H1 (cell line): ENCODE measurements around the gene KCNJ18. TPM values are rescaled to one million over a fixed set of nuclear protein-coding genes. Genes with fewer than 3 reads are reported as not detected.
"Not testable (repeated sequence)": the region's sequence is repeated elsewhere in the genome, so short reads cannot be mapped to it uniquely, and the experiment has no call there.

ENCODE experiments used
- CTCF ChIA-PET: fragments of 300-600 bp; sonication (Branson Sonifier 250); formaldehyde crosslinking; loops from one replicate; lab custom pipeline; 2021; ENCODE audit not compliant: partially characterized antibody; lab: Charles Lee
- POLR2A ChIA-PET: fragments of 300-600 bp; sonication (Branson Sonifier 250); formaldehyde crosslinking; loops from one replicate; lab custom pipeline; 2021; ENCODE audit warnings: inconsistent platforms; ENCODE audit not compliant: partially characterized antibody; lab: Charles Lee
- DNase-seq, 2 experiments: peaks; one replicate each; pipeline versions ENCODE4 v3.0.0 to v3.0.0-alpha.2; 2010 to 2022; ENCODE audit warnings: low spot score in 2 of 2, low read depth in 1 of 2, mixed read lengths in 1 of 2
- FAIRE-seq: peaks from 2 replicates; lab custom pipeline; 2011; peaks lifted over from hg19 to GRCh38; lab: Jason Lieb, UNC
- H2AFZ ChIP-seq: 2 replicates; pipeline ENCODE4 v1.8.1; 2012; ENCODE audit warnings: low read length, inconsistent platforms
- H2AK5ac ChIP-seq: 2 replicates; pipeline ENCODE4 v1.6.1; 2013; ENCODE audit warnings: low read depth, low read length
- H2BK120ac ChIP-seq: replicated peaks from 2 replicates; pipeline ENCODE3; 2013; ENCODE audit warnings: low read depth, low read length, inconsistent platforms
- H2BK12ac ChIP-seq: 2 replicates; pipeline ENCODE4 v1.6.1; 2013; ENCODE audit warnings: low read depth, low read length
- H2BK15ac ChIP-seq: 2 replicates; pipeline ENCODE4 v1.6.1; 2013; ENCODE audit warnings: low read length
- H2BK20ac ChIP-seq: 2 replicates; pipeline ENCODE4 v1.6.1; 2013; ENCODE audit warnings: low read length
- H2BK5ac ChIP-seq: 2 replicates; pipeline ENCODE4 v1.6.1; 2013; ENCODE audit warnings: low read depth, low read length
- H3K14ac ChIP-seq: 2 replicates; pipeline ENCODE4 v1.6.1; 2013; ENCODE audit warnings: inconsistent platforms; ENCODE audit not compliant: insufficient read length
- H3K18ac ChIP-seq: 2 replicates; pipeline ENCODE4 v1.6.1; 2013; ENCODE audit warnings: low read length; ENCODE audit errors: extremely low read depth
- H3K23ac ChIP-seq: 2 replicates; pipeline ENCODE4 v1.6.1; 2013; ENCODE audit warnings: inconsistent platforms; ENCODE audit not compliant: insufficient read length
- H3K23me2 ChIP-seq: 2 replicates; pipeline ENCODE4 v1.6.1; 2013; ENCODE audit warnings: low read depth, low read length
- H3K27ac ChIP-seq: 2 replicates; pipeline ENCODE4 v1.6.1; 2011; ENCODE audit warnings: low read depth, low read length, inconsistent platforms
- H3K27me3 ChIP-seq, 4 experiments: replicated peaks in 1 of 4; 1 replicate in 1 of 4; 2 replicates in 3 of 4; pipeline versions ENCODE4 v1.6.1 to v1.8.1; 2011 to 2013; ENCODE audit warnings: low read length in 3 of 4, mild to moderate bottlenecking in 3 of 4, inconsistent platforms in 2 of 4, mixed read lengths in 2 of 4, moderate library complexity in 1 of 4; ENCODE audit not compliant: control insufficient read depth in 3 of 4, insufficient read depth in 3 of 4; ENCODE audit errors: extremely low read depth in 1 of 4
- H3K36me3 ChIP-seq, 4 experiments: 2 replicates each; pipeline versions ENCODE4 v1.6.1 to v1.8.1; 2011 to 2013; ENCODE audit warnings: mild to moderate bottlenecking in 4 of 4, low read length in 3 of 4, moderate library complexity in 2 of 4, control low read depth in 1 of 4, inconsistent platforms in 1 of 4; ENCODE audit not compliant: insufficient read depth in 4 of 4, control insufficient read depth in 2 of 4
- H3K4ac ChIP-seq: replicated peaks from 2 replicates; pipeline ENCODE3; 2013; ENCODE audit warnings: low read length, low read depth, mixed read lengths, inconsistent platforms; ENCODE audit not compliant: insufficient read length
- H3K4me1 ChIP-seq, 4 experiments: replicated peaks in 1 of 4; 1 replicate in 1 of 4; 2 replicates in 3 of 4; pipeline versions ENCODE4 v1.6.1 to v1.8.1; 2011 to 2013; ENCODE audit warnings: low read length in 3 of 4, inconsistent platforms in 2 of 4, mixed read lengths in 1 of 4; ENCODE audit not compliant: insufficient read depth in 4 of 4, control insufficient read depth in 3 of 4
- H3K4me2 ChIP-seq, 2 experiments: 2 replicates each; pipeline versions ENCODE4 v1.6.1 to v1.8.1; 2011 to 2013; ENCODE audit warnings: low read depth in 2 of 2, low read length in 2 of 2, control low read depth in 1 of 2, inconsistent platforms in 1 of 2, mild to moderate bottlenecking in 1 of 2; ENCODE audit not compliant: insufficient read depth in 1 of 2
- H3K4me3 ChIP-seq, 4 experiments: fragments of 200-600, 300-600 bp in 1 of 4; sonication (generic), shearing (Covaris generic), sonication (Bioruptor Twin) in 1 of 4; 2 replicates each; pipeline versions ENCODE4 v1.5.1 to v1.8.1; 2011 to 2016; ENCODE audit warnings: low read length in 4 of 4, low read depth in 3 of 4, control low read depth in 2 of 4, inconsistent platforms in 2 of 4, mild to moderate bottlenecking in 2 of 4, mixed read lengths in 1 of 4, moderate library complexity in 1 of 4; ENCODE audit not compliant: insufficient read depth in 2 of 4; ENCODE audit errors: extremely low read depth in 1 of 4
- H3K56ac ChIP-seq: replicated peaks from 2 replicates; pipeline ENCODE3; 2013; ENCODE audit warnings: low read depth, mild to moderate bottlenecking, mixed read lengths, low read length, inconsistent platforms; ENCODE audit not compliant: insufficient read length
- H3K79me1 ChIP-seq: 2 replicates; pipeline ENCODE4 v1.6.1; 2013; ENCODE audit warnings: low read depth, low read length, control low read depth
- H3K79me2 ChIP-seq, 2 experiments: 2 replicates each; pipeline versions ENCODE4 v1.6.1 to v1.8.1; 2012 to 2013; ENCODE audit warnings: low read length in 2 of 2, mild to moderate bottlenecking in 2 of 2, inconsistent platforms in 1 of 2; ENCODE audit not compliant: insufficient read depth in 2 of 2, control insufficient read depth in 1 of 2
- H3K9ac ChIP-seq, 4 experiments: replicated peaks in 1 of 4; 1 replicate in 1 of 4; 2 replicates in 3 of 4; pipeline versions ENCODE4 v1.6.1 to v1.8.1; 2011 to 2013; ENCODE audit warnings: low read depth in 3 of 4, low read length in 3 of 4, control low read depth in 2 of 4, mild to moderate bottlenecking in 2 of 4, moderate library complexity in 2 of 4, inconsistent platforms in 1 of 4; ENCODE audit errors: extremely low read depth in 1 of 4
- H3K9me3 ChIP-seq, 2 experiments: 2 replicates each; pipeline versions ENCODE4 v1.6.1 to v1.8.1; 2012 to 2013; ENCODE audit warnings: mild to moderate bottlenecking in 2 of 2, moderate library complexity in 2 of 2, control low read depth in 1 of 2, inconsistent platforms in 1 of 2, low read depth in 1 of 2, low read length in 1 of 2, mixed read lengths in 1 of 2; ENCODE audit not compliant: insufficient read depth in 2 of 2
- H4K20me1 ChIP-seq, 2 experiments: replicated peaks in 1 of 2; 2 replicates each; pipeline versions ENCODE3 to v1.8.1; 2011 to 2013; ENCODE audit warnings: inconsistent platforms in 2 of 2, low read length in 2 of 2, mild to moderate bottlenecking in 1 of 2; ENCODE audit not compliant: insufficient read depth in 2 of 2, control insufficient read depth in 1 of 2
- H4K5ac ChIP-seq: 2 replicates; pipeline ENCODE4 v1.6.1; 2013; ENCODE audit warnings: low read length, low read depth, mixed read lengths, inconsistent platforms; ENCODE audit not compliant: insufficient read length
- H4K8ac ChIP-seq: 2 replicates; pipeline ENCODE4 v1.8.0; 2013; ENCODE audit warnings: mild to moderate bottlenecking, moderate library complexity, low read length, inconsistent platforms; ENCODE audit not compliant: insufficient read depth; ENCODE audit errors: extremely low read depth
- H4K91ac ChIP-seq: replicated peaks from 2 replicates; pipeline ENCODE3; 2013; ENCODE audit warnings: low read length, mixed read lengths, inconsistent platforms; ENCODE audit not compliant: insufficient read length
- WGBS, 2 experiments: shearing (Covaris generic) in 1 of 2; methylation state at CpG; one replicate each; pipeline versions ENCODE4 v1.1.6 to v1.1.7; 2013 to 2015; ENCODE audit warnings: low lambda C conversion rate in 2 of 2, mixed read lengths in 2 of 2, inconsistent platforms in 1 of 2, low coverage in 1 of 2, missing lambda C conversion rate in 1 of 2; ENCODE audit not compliant: insufficient replicate concordance in 2 of 2, insufficient coverage in 1 of 2, insufficient read length in 1 of 2; ENCODE audit errors: extremely low coverage in 1 of 2, missing lambda C conversion rate in 1 of 2; 5-methylcytosine and 5-hydroxymethylcytosine counted together
- long read RNA-seq, 2 experiments: library from RNA in 1 of 2; library from capped mRNA in 1 of 2; stranded (forward); transcript quantifications; one replicate each; pipeline ENCODE4 v2.0.0, GENCODE V29; 2021; ENCODE audit warnings: inconsistent platforms in 1 of 2
- polyA minus RNA-seq, 3 experiments: library from RNA; depleted of rRNA, polyadenylated mRNA; stranded (reverse); fragments of >200 nt; gene quantifications; 1 replicate in 2 of 3; 2 replicates in 1 of 3; pipeline ENCODE4 v1.2.3, GENCODE V29; 2011
- polyA plus RNA-seq, 7 experiments: library from polyadenylated mRNA; depleted of rRNA in 3 of 7; stranded (reverse) in 5 of 7; unstranded in 2 of 7; fragments of >200 nt in 5 of 7; fragments of 200-250 nt in 2 of 7; gene quantifications; 1 replicate in 5 of 7; 2 replicates in 1 of 7; 4 replicates in 1 of 7; pipeline versions ENCODE4 v1.2.1 to v1.2.3, GENCODE V29; 2011 to 2013; ENCODE audit warnings: missing spikeins in 2 of 7, mixed read lengths in 2 of 7
- total RNA-seq: library from RNA; stranded (reverse); fragmentation: NEBNext Ultra II Directional; extraction: Animal tissue kit (Norgen Biotek cat#: 25700); gene quantifications from 2 replicates; pipeline ENCODE4 v1.2.1, GENCODE V29; 2021

KCNJ18 gene
- not detected in 2 replicates for total RNA-seq
- polyA plus RNA-seq (2011; rRNA removed), result not detected in 2 replicates
- polyA plus RNA-seq (2011; cell fraction: cytosol; rRNA removed), result not detected
- polyA plus RNA-seq (2011; cell fraction: nucleus; rRNA removed), result not detected
- polyA plus RNA-seq (2012, experiment 1 of 2), result not detected in 4 replicates
- not detected for polyA plus RNA-seq (2012, experiment 2 of 2)
- not detected for polyA plus RNA-seq (2013, experiment 1 of 2)
- polyA plus RNA-seq (2013, experiment 2 of 2), result not detected
- not detected in 2 replicates for polyA minus RNA-seq (2011; rRNA and poly(A)+ RNA removed)
- not detected for polyA minus RNA-seq (2011; cell fraction: cytosol; rRNA and poly(A)+ RNA removed)
- not detected for polyA minus RNA-seq (2011; cell fraction: nucleus; rRNA and poly(A)+ RNA removed)
- long read RNA-seq, experiment 1, result 0 reads
- long read RNA-seq, experiment 2, result 0 reads

DNA sequence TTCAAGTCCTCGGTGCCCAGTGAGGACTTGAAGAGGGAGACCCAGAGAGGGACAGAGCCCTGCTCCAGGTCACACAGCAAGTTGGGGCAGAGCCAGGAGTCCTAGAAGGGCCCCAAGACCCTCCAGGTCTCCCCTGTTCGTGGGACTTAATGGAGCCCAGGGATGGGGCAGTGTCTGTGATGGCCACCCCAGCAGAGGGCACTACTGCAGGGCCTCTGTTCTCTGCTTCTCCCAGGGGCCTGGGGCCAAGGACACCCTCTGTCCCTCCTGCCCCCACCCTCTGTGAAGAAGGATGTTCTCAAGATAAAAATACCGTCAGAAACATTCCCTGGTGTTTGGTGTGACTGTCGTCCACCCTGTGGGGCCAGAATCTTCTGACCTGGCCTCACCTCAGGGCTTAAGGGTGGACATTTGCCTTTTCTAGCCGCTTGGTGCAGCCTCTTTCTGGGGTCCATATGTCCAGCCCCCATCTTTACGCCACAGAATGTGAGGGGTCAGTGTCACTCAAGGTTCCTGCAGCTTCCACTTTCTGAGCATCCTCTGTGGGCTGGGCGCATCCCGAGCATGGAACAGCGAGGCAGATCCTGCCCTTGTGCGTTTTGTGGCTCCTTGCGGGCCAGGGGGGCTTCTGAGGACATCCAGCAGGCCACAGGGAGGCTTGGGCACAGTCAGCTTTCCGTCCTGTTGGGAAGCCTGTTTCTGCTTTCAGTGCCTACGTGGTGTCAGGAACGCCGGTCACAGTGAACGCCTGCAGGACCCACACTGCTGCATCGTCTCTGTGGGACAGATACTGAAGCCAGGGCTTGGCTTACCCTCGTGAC, at the start of gene KCNJ18:
TSS of gene KCNJ18 (plus strand) at position 641 of the 821 bp plus-strand sequence. CDS start 10,264 bp downstream, outside the sequence.
- H3K27me3 ChIP-seq, DNase-seq, H2BK120ac ChIP-seq, CTCF ChIA-PET, H4K20me1 ChIP-seq, H3K18ac ChIP-seq, H2BK20ac ChIP-seq, FAIRE-seq, H2BK12ac ChIP-seq, H3K14ac ChIP-seq, H3K4me3 ChIP-seq, H2BK5ac ChIP-seq, H3K36me3 ChIP-seq, H4K5ac ChIP-seq, H3K4me1 ChIP-seq, H4K8ac ChIP-seq, H3K27ac ChIP-seq, POLR2A ChIA-PET, H2AK5ac ChIP-seq, H4K91ac ChIP-seq, H2BK15ac ChIP-seq, H3K79me1 ChIP-seq, H3K4me2 ChIP-seq, H3K9ac ChIP-seq, H2AFZ ChIP-seq, H3K23me2 ChIP-seq, H3K4ac ChIP-seq, H3K23ac ChIP-seq, H3K56ac ChIP-seq, H3K79me2 ChIP-seq: not testable (repeated sequence)
- peaks cover 52 to 88% of the 10 kb centered on the region in 2 experiments for H3K9me3 ChIP-seq
- WGBS, 2 experiments, result 79% methylated on average over 13 of the region's 18 CpGs; no CpG with 5 or more reads in 1 of the 2 experiments
